ENCODE data around the gene KCTD17. TPM values are rescaled to one million over a fixed set of nuclear protein-coding genes. Genes with fewer than 3 reads are reported as not detected.

KCTD17 gene
- total and polyA plus RNA-seq, 2 of the 13 experiments (the other 11 are each of a cell fraction or from before 2014, with no cell fraction given), result 5.3 to 11.7 TPM

GRCh38 chr22:37018815-37019308 is 32.7 kb upstream of the KCTD17 start (continued):
- peak; percentile 74 for TF ChIP-seq ZNF687 (CRISPR knock-in tag; IDR thresholded peaks at IDR 0.05)
- no peak for TF ChIP-seq NFIC (IDR thresholded peaks at IDR 0.05; ENCODE audit: low read length)
- no peak for TF ChIP-seq PRMT3 (CRISPR knock-in tag; IDR thresholded peaks at IDR 0.05; ENCODE audit: borderline replicate concordance, low read depth)
- TF ChIP-seq GLI4 (CRISPR knock-in tag; IDR thresholded peaks at IDR 0.05; ENCODE audit: borderline replicate concordance), result no peak
- TF ChIP-seq PHB2 (IDR thresholded peaks at IDR 0.05; ENCODE audit: partially characterized antibody), result no peak
- TF ChIP-seq, protein P1, sequence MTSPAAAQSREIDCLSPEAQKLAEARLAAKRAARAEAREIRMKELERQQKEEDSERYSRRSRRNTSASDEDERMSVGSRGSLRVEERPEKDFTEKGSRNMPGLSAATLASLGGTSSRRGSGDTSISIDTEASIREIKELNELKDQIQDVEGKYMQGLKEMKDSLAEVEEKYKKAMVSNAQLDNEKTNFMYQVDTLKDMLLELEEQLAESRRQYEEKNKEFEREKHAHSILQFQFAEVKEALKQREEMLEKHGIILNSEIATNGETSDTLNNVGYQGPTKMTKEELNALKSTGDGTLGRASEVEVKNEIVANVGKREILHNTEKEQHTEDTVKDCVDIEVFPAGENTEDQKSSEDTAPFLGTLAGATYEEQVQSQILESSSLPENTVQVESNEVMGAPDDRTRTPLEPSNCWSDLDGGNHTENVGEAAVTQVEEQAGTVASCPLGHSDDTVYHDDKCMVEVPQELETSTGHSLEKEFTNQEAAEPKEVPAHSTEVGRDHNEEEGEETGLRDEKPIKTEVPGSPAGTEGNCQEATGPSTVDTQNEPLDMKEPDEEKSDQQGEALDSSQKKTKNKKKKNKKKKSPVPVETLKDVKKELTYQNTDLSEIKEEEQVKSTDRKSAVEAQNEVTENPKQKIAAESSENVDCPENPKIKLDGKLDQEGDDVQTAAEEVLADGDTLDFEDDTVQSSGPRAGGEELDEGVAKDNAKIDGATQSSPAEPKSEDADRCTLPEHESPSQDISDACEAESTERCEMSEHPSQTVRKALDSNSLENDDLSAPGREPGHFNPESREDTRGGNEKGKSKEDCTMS (CRISPR knock-in tag; conservative IDR thresholded peaks at IDR 0.05), result no peak
- TF ChIP-seq HNRNPK (IDR thresholded peaks at IDR 0.05; ENCODE audit: low read depth, low read length, poor library complexity, severe bottlenecking), result no peak
- no peak for TF ChIP-seq ZNF44 (CRISPR knock-in tag; IDR thresholded peaks at IDR 0.05)
- TF ChIP-seq CENPX (CRISPR knock-in tag; IDR thresholded peaks at IDR 0.05), result no peak
- TF ChIP-seq ZNF337 (CRISPR knock-in tag; IDR thresholded peaks at IDR 0.05; ENCODE audit: borderline replicate concordance, low read depth), result 0 out of 2 replicates have a peak, but pooled peaks have one; percentile 48
- no peak for TF ChIP-seq ZFYVE20 (CRISPR knock-in tag; IDR thresholded peaks at IDR 0.05; ENCODE audit: borderline replicate concordance, low read depth)
- no peak for TF ChIP-seq ZNF841 (CRISPR knock-in tag; IDR thresholded peaks at IDR 0.05; ENCODE audit: borderline replicate concordance)
- TF ChIP-seq SIX4 (CRISPR knock-in tag; IDR thresholded peaks at IDR 0.05), result no peak
- no peak for TF ChIP-seq ZMYM3 (CRISPR knock-in tag; IDR thresholded peaks at IDR 0.05)
- no peak for TF ChIP-seq ZFP91 (CRISPR knock-in tag; IDR thresholded peaks at IDR 0.05; ENCODE audit: borderline replicate concordance)
- 0 out of 2 replicates have a peak, but pooled peaks have one; percentile 28 for TF ChIP-seq NFE2L1 (CRISPR knock-in tag; IDR thresholded peaks at IDR 0.05; ENCODE audit: borderline replicate concordance)
- TF ChIP-seq ZNF563 (CRISPR knock-in tag; IDR thresholded peaks at IDR 0.05), result peak; percentile 46; the same call in 1 of the 2 replicates
- no peak for TF ChIP-seq MLLT10 (CRISPR knock-in tag; IDR thresholded peaks at IDR 0.05)
- no peak for TF ChIP-seq CHCHD3 (CRISPR knock-in tag; IDR thresholded peaks at IDR 0.05)
- 0 out of 2 replicates have a peak, but pooled peaks have one; percentile 37 for TF ChIP-seq ZNF296 (CRISPR knock-in tag; conservative IDR thresholded peaks at IDR 0.05)
- TF ChIP-seq, protein P2, sequence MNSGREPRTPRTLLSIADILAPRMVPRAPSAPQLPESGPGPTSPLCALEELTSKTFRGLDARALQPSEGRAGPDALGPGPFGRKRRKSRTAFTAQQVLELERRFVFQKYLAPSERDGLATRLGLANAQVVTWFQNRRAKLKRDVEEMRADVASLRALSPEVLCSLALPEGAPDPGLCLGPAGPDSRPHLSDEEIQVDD (CRISPR knock-in tag; IDR thresholded peaks at IDR 0.05; ENCODE audit: borderline replicate concordance), result no peak
- no peak for TF ChIP-seq ZNF788 (CRISPR knock-in tag; IDR thresholded peaks at IDR 0.05; ENCODE audit: borderline replicate concordance)
